ENCODE data around the gene PIK3C2A.

Gene PIK3C2A

GRCh38 chr11:17214338-17214737 lies 6.6 kb upstream of the PIK3C2A start:
- DNase-seq (ENCODE audit: low read depth in 2 of 2): no peak
- H3K4me3 ChIP-seq (replicated peaks in 1 of 2; ENCODE audit: low read depth in 2 of 2, low read length in 2 of 2): no peak overlapping the region
- TF ChIP-seq, protein P1, sequence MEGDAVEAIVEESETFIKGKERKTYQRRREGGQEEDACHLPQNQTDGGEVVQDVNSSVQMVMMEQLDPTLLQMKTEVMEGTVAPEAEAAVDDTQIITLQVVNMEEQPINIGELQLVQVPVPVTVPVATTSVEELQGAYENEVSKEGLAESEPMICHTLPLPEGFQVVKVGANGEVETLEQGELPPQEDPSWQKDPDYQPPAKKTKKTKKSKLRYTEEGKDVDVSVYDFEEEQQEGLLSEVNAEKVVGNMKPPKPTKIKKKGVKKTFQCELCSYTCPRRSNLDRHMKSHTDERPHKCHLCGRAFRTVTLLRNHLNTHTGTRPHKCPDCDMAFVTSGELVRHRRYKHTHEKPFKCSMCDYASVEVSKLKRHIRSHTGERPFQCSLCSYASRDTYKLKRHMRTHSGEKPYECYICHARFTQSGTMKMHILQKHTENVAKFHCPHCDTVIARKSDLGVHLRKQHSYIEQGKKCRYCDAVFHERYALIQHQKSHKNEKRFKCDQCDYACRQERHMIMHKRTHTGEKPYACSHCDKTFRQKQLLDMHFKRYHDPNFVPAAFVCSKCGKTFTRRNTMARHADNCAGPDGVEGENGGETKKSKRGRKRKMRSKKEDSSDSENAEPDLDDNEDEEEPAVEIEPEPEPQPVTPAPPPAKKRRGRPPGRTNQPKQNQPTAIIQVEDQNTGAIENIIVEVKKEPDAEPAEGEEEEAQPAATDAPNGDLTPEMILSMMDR (IDR thresholded peaks at IDR 0.05; ENCODE audit: low read depth, low read length): no peak

- TF ChIP-seq, protein P1 (IDR thresholded peaks at IDR 0.05; ENCODE audit: low read depth, low read length): no peak
- no peak for DNase-seq (ENCODE audit: low read depth in 2 of 2)
- no peak overlapping the region for H3K4me3 ChIP-seq (replicated peaks in 1 of 2; ENCODE audit: low read depth in 2 of 2, low read length in 2 of 2)
These were observed 3.5 kb upstream of the PIK3C2A start for GRCh38 chr11:17211286-17211685.

DNA sequence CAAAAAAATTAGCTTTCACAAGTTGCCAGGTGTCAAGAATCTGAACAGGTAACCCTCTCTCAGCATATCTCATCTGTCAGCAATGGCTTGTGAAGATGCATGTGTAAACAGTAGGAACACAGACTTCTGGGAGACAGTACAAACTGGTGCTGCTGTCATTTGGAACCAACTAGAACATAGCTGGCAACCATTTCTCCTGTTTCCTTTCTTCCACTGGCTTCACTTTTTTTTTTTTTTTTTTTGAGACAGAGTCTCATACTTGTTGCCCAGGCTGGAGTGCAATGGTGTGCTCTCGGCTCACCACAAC lies 2.1 kb upstream of the PIK3C2A start:
- DNase-seq (ENCODE audit: low read depth in 2 of 2): peak in 1 of 2 donors; percentile 29
- H3K4me3 ChIP-seq (replicated peaks in 1 of 2; ENCODE audit: low read depth in 2 of 2, low read length in 2 of 2): peak overlapping the region in 1 of 2 donors; percentile 10
- TF ChIP-seq, protein P1 (IDR thresholded peaks at IDR 0.05; ENCODE audit: low read depth, low read length): no peak

GRCh38 chr11:17208257-17208999 lies 642 bp upstream of the PIK3C2A start:
- peak; percentile 72 for DNase-seq (ENCODE audit: low read depth in 2 of 2)
- TF ChIP-seq, protein P1 (IDR thresholded peaks at IDR 0.05; ENCODE audit: low read depth, low read length): no peak
- peak overlapping the region; percentile 90 to 95 for H3K4me3 ChIP-seq (replicated peaks in 1 of 2; ENCODE audit: low read depth in 2 of 2, low read length in 2 of 2)

DNA sequence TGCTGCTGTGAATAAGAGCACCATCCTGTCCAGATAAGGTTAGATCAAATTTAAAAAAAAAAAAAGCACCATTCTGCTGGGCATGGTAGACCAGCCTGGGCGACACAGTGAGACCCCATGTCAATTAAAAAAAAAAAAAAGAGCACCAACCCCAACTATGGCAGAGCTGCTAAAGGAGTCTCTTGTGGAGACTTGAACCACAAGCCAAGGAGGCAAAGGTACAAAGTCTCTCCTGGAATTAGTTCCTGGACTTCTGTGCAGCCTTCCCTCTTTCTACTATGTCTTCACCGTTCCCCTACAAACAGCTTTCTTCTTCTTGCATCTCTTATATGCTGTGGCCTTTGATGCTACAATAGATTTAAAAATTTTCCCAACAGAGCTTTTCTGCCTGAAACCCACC lies 1.3 kb downstream of the PIK3C2A start:
- H3K4me3 ChIP-seq (replicated peaks in 1 of 2; ENCODE audit: low read depth in 2 of 2, low read length in 2 of 2): peak overlapping the region; percentile 90 to 95
- TF ChIP-seq, protein P1 (IDR thresholded peaks at IDR 0.05; ENCODE audit: low read depth, low read length): no peak
- DNase-seq (ENCODE audit: low read depth in 2 of 2): no peak

DNA sequence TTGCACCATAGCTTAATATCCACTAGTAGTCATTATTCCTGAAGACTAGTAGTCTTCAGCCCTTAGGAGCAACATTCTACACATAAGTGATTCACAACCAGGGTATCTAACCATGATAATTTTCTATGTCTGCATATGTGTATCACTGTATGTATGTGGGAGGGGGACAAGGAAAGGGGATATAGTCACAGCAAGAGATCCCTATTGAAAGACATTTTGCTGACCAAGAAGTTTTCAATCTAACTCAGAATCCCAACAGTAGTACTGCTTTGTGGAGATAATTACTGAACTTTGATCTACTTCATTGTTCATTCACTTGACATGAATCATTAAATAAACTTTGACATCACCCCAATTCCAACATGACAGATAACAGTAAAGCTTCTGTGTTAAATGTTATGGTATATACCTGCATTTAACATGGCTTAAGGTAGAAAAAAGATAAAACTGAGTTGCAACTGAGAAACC lies 10.3 kb downstream of the PIK3C2A start:
- peak in 1 of 2 donors; percentile 49 for DNase-seq (ENCODE audit: low read depth in 2 of 2)
- TF ChIP-seq, protein P1 (IDR thresholded peaks at IDR 0.05; ENCODE audit: low read depth, low read length): no peak
- H3K4me3 ChIP-seq (replicated peaks in 1 of 2; ENCODE audit: low read depth in 2 of 2, low read length in 2 of 2): no peak overlapping the region

GRCh38 chr11:17188675-17189074 lies 19.1 kb downstream of the PIK3C2A start:
- no peak for DNase-seq (ENCODE audit: low read depth in 2 of 2)
- no peak overlapping the region for H3K4me3 ChIP-seq (replicated peaks in 1 of 2; ENCODE audit: low read depth in 2 of 2, low read length in 2 of 2)
- TF ChIP-seq, protein P1 (IDR thresholded peaks at IDR 0.05; ENCODE audit: low read depth, low read length): no peak
